ENCODE measurements around the gene OXA1L. TPM values are rescaled to one million over a fixed set of nuclear protein-coding genes. Genes with fewer than 3 reads are reported as not detected.

OXA1L gene
- total and polyA plus RNA-seq, 4 donors = 81.3 to 99.8 (median 97.2) TPM

DNA sequence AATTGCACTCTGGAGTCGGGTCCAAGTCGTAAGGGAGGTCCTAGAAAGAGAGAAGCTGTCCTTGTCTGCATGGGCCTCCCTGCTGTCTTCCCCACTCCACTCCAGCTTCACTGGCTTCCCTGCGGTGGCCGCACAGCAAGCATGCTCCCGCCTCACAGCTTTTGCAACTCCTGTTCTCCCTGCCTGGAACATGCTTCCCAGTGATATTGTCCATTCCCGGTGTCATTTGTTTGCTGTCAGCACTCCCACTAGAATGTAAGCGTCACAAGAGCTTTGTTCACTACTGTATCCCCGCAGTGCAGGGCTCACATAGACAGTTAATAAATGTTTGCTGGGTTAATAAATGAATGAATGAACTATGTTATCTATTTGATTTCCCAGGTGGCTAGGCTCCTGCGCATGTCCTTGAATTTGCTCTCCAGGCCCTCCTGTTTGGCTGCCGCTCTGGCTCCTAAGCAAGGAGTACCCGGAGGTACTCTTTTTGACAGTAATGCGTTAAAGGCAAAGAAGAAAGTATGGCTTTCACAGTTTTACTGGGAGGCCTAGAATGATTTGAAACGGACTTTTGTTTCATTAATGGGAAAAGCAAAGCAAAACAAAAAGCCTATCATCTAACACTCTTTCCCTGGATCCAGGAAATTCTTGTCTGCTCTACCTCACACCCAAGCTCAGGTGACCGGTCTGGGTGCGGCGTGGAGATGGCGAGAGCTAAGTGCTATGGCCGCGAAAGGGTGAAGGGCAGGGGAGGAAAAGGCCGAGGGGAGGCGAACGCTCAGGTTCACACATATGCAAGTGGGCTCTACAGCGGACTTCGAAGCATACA, 54.9 kb downstream of the OXA1L start:
- no peaks in the 10 kb centered on the region for H3K9me3 ChIP-seq (ENCODE audit: control insufficient read depth in 4 of 4, insufficient read depth in 3 of 4, low read length in 3 of 4)
- TF ChIP-seq, protein P1, sequence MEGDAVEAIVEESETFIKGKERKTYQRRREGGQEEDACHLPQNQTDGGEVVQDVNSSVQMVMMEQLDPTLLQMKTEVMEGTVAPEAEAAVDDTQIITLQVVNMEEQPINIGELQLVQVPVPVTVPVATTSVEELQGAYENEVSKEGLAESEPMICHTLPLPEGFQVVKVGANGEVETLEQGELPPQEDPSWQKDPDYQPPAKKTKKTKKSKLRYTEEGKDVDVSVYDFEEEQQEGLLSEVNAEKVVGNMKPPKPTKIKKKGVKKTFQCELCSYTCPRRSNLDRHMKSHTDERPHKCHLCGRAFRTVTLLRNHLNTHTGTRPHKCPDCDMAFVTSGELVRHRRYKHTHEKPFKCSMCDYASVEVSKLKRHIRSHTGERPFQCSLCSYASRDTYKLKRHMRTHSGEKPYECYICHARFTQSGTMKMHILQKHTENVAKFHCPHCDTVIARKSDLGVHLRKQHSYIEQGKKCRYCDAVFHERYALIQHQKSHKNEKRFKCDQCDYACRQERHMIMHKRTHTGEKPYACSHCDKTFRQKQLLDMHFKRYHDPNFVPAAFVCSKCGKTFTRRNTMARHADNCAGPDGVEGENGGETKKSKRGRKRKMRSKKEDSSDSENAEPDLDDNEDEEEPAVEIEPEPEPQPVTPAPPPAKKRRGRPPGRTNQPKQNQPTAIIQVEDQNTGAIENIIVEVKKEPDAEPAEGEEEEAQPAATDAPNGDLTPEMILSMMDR (IDR thresholded peaks at IDR 0.05; ENCODE audit: control extremely low read depth, extremely low read depth) = no peak
- peak overlapping the region in 1 of 2 donors; percentile 3 for H3K27ac ChIP-seq (ENCODE audit: low read depth in 1 of 2, low read length in 1 of 2)
- peaks cover 0 to 47% (median 13%) of the 10 kb centered on the region in 5 donors for H3K4me1 ChIP-seq (ENCODE audit: control insufficient read depth in 5 of 5, insufficient read depth in 5 of 5, low read length in 5 of 5)
- peak overlapping the region in 1 of 2 donors; percentile 38 for H3K9ac ChIP-seq (ENCODE audit: insufficient read depth in 1 of 2, low read length in 2 of 2)
- ATAC-seq (ENCODE audit: insufficient read depth, low FRiP score) (no peak), DNase-seq (peak; percentile 48 to 62 (median 62))
- WGBS, 2 donors = 85 to 92% methylated on average over 24 of the region's 24 CpGs
- no peak overlapping the region for H3K4me3 ChIP-seq
- no peaks in the 10 kb centered on the region for H3K36me3 ChIP-seq (ENCODE audit: control insufficient read depth in 4 of 4, insufficient read depth in 4 of 4, low read length in 4 of 4)
- H3K27me3 ChIP-seq (ENCODE audit: control insufficient read depth in 3 of 3, insufficient read depth in 3 of 3, low read length in 2 of 3) = no peaks in the 10 kb centered on the region

DNA sequence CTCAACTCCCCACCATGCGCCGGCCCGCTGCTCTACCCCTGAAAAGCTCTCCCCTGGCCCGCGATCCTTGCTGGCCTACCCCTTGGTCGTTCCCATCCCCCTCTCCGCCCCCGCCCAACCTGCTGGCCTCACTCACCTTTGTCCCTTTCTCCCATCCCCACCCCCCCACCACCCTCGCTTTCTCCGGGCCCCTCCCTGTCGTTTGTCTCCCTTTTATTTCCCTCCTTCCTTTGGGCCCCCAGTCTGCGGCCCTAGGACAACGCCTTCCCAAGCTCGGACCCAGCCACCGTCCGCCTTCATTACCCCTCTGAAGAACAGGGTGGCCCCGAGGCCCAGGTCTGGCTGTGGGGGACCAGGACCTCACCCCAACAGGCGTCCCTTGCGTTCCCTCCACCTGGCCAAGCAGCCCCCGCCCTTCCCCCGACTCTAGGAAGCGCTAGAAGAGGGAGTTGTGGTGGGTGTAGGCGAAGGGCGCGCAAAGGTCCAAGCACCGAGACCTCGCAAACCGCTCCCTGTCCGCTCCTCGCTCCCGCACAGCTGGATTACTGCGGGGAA, 55.6 kb downstream of the OXA1L start:
- Histone ChIP-seq H3K4me1 (ENCODE audit: control insufficient read depth in 5 of 5, insufficient read depth in 5 of 5, low read length in 5 of 5) (peaks cover 0 to 47% (median 13%) of the 10 kb centered on the region in 5 donors), H3K9ac (ENCODE audit: insufficient read depth in 1 of 2, low read length in 2 of 2) (peak overlapping the region in 1 of 2 donors; percentile 68), H3K36me3 (ENCODE audit: control insufficient read depth in 4 of 4, insufficient read depth in 4 of 4, low read length in 4 of 4) (no peaks in the 10 kb centered on the region), H3K9me3 (ENCODE audit: control insufficient read depth in 4 of 4, insufficient read depth in 3 of 4, low read length in 3 of 4) (no peaks in the 10 kb centered on the region), H3K27ac (ENCODE audit: low read depth in 1 of 2, low read length in 1 of 2) (peak overlapping the region in 1 of 2 donors; percentile 63), H3K27me3 (ENCODE audit: control insufficient read depth in 3 of 3, insufficient read depth in 3 of 3, low read length in 2 of 3) (no peaks in the 10 kb centered on the region), H3K4me3 (no peak overlapping the region)
- no peak for DNase-seq
- WGBS, 2 donors = 57 to 70% methylated on average over 32 of the region's 32 CpGs
- no peak for ATAC-seq (ENCODE audit: insufficient read depth, low FRiP score)
- TF ChIP-seq, protein P1 (IDR thresholded peaks at IDR 0.05; ENCODE audit: control extremely low read depth, extremely low read depth) = no peak

Small RNA genes within 50 kb of the gene (small RNA-seq; reads per million reads assigned to genes)
- gene RF00588 (ENCODE audit: low replicate concordance) = not detected

Other genes with a start within 250 kb of the OXA1L start
- gene DAD1, start 177.5 kb upstream of the OXA1L start, total RNA-seq = 100 to 1,000 TPM; 164 to 187 TPM
- gene DAD1, start 177.5 kb upstream of the OXA1L start, polyA plus RNA-seq = 100 to 1,000 TPM; 247 to 377 TPM
- gene ABHD4, start 168.4 kb upstream of the OXA1L start, total RNA-seq = 10 to 100 TPM; 29.0 to 34.0 TPM
- 10 to 100 TPM; 14.9 to 18.8 TPM for gene ABHD4, start 168.4 kb upstream of the OXA1L start, polyA plus RNA-seq
- under 1 TPM in 1 of 2 donors, not detected in 1; 0.11 TPM for gene OR6J1, start 122.3 kb upstream of the OXA1L start, total RNA-seq
- not detected for gene OR6J1, start 122.3 kb upstream of the OXA1L start, polyA plus RNA-seq
- gene SLC7A7, start 48.7 kb downstream of the OXA1L start, total RNA-seq = 10 to 100 TPM; 28.0 to 65.2 TPM
- gene SLC7A7, start 48.7 kb downstream of the OXA1L start, polyA plus RNA-seq = 100 to 1,000 TPM in 1 of 2 donors, 10 to 100 TPM in 1; 31.2 to 113 TPM
- gene MRPL52, start 63.2 kb downstream of the OXA1L start, total RNA-seq = 100 to 1,000 TPM in 1 of 2 donors, 10 to 100 TPM in 1; 27.5 to 102 TPM
- gene MRPL52, start 63.2 kb downstream of the OXA1L start, polyA plus RNA-seq = 100 to 1,000 TPM; 105 to 239 TPM
- 100 to 1,000 TPM; 121 to 162 TPM for gene MMP14, start 69.9 kb downstream of the OXA1L start, total RNA-seq
- gene MMP14, start 69.9 kb downstream of the OXA1L start, polyA plus RNA-seq = 100 to 1,000 TPM; 125 to 144 TPM
- gene LRP10, start 105.1 kb downstream of the OXA1L start, total RNA-seq = 100 to 1,000 TPM in 1 of 2 donors, 10 to 100 TPM in 1; 55.2 to 148 TPM
- 100 to 1,000 TPM in 1 of 2 donors, 10 to 100 TPM in 1; 25.7 to 133 TPM for gene LRP10, start 105.1 kb downstream of the OXA1L start, polyA plus RNA-seq
- under 1 TPM in 1 of 2 donors, not detected in 1; 0.92 TPM for gene REM2, start 116.5 kb downstream of the OXA1L start, total RNA-seq
- gene REM2, start 116.5 kb downstream of the OXA1L start, polyA plus RNA-seq = under 1 TPM; 0.88 to 0.98 TPM
- 100 to 1,000 TPM in 1 of 2 donors, 10 to 100 TPM in 1; 85.3 to 104 TPM for gene RBM23, start 152.5 kb downstream of the OXA1L start, total RNA-seq
- gene RBM23, start 152.5 kb downstream of the OXA1L start, polyA plus RNA-seq = 10 to 100 TPM; 27.7 to 58.1 TPM
- gene PRMT5, start 162.7 kb downstream of the OXA1L start, total RNA-seq = 10 to 100 TPM; 45.6 to 54.7 TPM
- gene PRMT5, start 162.7 kb downstream of the OXA1L start, polyA plus RNA-seq = 10 to 100 TPM; 19.2 to 56.5 TPM
- gene HAUS4, start 190.4 kb downstream of the OXA1L start, total RNA-seq = 10 to 100 TPM; 47.2 to 49.0 TPM
- 10 to 100 TPM; 28.3 to 45.5 TPM for gene HAUS4, start 190.4 kb downstream of the OXA1L start, polyA plus RNA-seq
- 10 to 100 TPM; 33.8 to 34.2 TPM for gene AJUBA, start 215.9 kb downstream of the OXA1L start, total RNA-seq
- gene AJUBA, start 215.9 kb downstream of the OXA1L start, polyA plus RNA-seq = 10 to 100 TPM in 1 of 2 donors, 1 to 10 TPM in 1; 7.2 to 23.7 TPM
- 10 to 100 TPM; 10.3 to 14.9 TPM for gene C14orf93, start 243.5 kb downstream of the OXA1L start, total RNA-seq
- 1 to 10 TPM; 7.5 to 8.4 TPM for gene C14orf93, start 243.5 kb downstream of the OXA1L start, polyA plus RNA-seq

Measured in lung (tissue), 13 donors.